Uterus (tissue), 2 donors: ENCODE results near the gene ECI1.

Source experiments
- POLR2A ChIP-seq, 2 donors: fragments of 450-650 bp; IDR thresholded peaks; one replicate each; pipeline ENCODE4 v1.6.1; 2016; ENCODE audit warnings: antibody characterized with exemption in 2 of 2, mild to moderate bottlenecking in 1 of 2, moderate library complexity in 1 of 2
- TF ChIP-seq, protein P1 (sequence below), 4 experiments: fragments of 200-600 bp in 2 of 4; fragments of 450-650 bp in 2 of 4; sonication (generic) in 2 of 4; IDR thresholded peaks; one replicate each; pipeline ENCODE4 v1.5.1; 2016 to 2019; ENCODE audit warnings: antibody characterized with exemption in 4 of 4, mild to moderate bottlenecking in 2 of 4, moderate library complexity in 1 of 4

DNA sequence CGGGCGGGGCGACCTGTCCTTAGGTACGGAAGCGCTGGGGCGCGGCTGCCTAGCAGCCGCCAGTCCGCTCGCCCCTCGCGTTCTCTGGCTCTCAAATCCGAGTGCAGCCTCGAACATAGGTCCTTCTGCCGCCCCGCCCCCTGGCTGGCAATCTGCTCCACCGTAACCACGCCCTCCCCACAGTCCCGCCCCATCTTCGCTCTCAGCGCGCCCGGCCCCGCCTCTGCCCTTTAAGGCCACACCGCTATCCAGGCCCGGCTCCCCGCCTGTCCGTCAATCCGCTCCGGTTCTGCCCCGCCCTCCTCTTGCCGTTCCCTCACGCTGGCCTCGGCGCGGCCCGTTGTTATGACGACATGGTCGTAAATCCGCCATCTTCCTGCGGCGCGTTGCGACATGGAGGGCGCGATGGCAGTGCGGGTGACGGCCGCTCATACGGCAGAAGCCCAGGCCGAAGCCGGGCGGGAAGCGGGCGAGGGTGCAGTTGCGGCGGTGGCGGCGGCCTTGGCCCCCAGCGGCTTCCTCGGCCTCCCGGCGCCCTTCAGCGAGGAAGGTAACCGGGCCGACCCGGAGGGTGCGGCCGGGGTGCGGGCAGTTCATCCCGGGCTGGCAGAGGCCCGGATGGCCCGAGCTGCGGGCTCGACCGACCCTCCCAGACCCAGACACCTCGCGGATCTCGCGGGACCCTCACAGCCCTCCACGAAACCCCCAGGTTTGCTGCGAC is 28.0 kb downstream of the ECI1 start, which contains the start of gene E4F1:
- TF ChIP-seq, protein P1, sequence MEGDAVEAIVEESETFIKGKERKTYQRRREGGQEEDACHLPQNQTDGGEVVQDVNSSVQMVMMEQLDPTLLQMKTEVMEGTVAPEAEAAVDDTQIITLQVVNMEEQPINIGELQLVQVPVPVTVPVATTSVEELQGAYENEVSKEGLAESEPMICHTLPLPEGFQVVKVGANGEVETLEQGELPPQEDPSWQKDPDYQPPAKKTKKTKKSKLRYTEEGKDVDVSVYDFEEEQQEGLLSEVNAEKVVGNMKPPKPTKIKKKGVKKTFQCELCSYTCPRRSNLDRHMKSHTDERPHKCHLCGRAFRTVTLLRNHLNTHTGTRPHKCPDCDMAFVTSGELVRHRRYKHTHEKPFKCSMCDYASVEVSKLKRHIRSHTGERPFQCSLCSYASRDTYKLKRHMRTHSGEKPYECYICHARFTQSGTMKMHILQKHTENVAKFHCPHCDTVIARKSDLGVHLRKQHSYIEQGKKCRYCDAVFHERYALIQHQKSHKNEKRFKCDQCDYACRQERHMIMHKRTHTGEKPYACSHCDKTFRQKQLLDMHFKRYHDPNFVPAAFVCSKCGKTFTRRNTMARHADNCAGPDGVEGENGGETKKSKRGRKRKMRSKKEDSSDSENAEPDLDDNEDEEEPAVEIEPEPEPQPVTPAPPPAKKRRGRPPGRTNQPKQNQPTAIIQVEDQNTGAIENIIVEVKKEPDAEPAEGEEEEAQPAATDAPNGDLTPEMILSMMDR (IDR thresholded peaks at IDR 0.05), result peak in 2 of 4 experiments; percentile 4 to 15
- TF ChIP-seq POLR2A (IDR thresholded peaks at IDR 0.05), result peak; percentile 67 to 89
